Measurements from ENCODE around the gene TMPRSS11D.

DNA sequence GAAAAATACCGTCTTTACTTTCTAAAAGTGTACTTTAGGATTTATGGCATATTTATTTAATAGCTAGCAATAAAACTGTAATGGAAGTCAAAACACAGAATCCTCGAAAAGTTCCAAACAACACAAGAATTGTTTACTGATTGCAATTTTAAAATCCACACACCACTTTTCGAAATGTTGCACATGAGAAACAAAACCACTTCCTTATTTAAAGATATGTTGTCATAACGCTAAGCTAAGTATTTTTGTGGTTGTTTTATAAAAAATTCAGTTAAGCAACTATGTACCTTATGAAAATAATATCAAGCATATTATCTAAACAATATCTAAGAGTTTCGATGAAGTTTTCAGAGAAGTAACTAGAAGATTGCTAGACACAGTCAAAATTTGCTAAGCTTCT, 344 bp downstream of the TMPRSS11D start:
- TF ChIP-seq, protein P1, sequence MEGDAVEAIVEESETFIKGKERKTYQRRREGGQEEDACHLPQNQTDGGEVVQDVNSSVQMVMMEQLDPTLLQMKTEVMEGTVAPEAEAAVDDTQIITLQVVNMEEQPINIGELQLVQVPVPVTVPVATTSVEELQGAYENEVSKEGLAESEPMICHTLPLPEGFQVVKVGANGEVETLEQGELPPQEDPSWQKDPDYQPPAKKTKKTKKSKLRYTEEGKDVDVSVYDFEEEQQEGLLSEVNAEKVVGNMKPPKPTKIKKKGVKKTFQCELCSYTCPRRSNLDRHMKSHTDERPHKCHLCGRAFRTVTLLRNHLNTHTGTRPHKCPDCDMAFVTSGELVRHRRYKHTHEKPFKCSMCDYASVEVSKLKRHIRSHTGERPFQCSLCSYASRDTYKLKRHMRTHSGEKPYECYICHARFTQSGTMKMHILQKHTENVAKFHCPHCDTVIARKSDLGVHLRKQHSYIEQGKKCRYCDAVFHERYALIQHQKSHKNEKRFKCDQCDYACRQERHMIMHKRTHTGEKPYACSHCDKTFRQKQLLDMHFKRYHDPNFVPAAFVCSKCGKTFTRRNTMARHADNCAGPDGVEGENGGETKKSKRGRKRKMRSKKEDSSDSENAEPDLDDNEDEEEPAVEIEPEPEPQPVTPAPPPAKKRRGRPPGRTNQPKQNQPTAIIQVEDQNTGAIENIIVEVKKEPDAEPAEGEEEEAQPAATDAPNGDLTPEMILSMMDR (IDR thresholded peaks at IDR 0.05): no peak
- no peak for TF ChIP-seq POLR2A (IDR thresholded peaks at IDR 0.05)

Data from heart left ventricle (tissue), 13 donors.